BE2C (cell line): ENCODE data around the gene PIGZ. TPM values are rescaled to one million over a fixed set of nuclear protein-coding genes. Genes with fewer than 3 reads are reported as not detected.
A peak's percentile ranks its signal among the peaks of the same experiment; 100 is the strongest.

Experiments
- DNase-seq: peaks from one replicate; pipeline ENCODE4 v3.0.0-alpha.2; 2020
- H3K27me3 ChIP-seq: fragments of 250-450 bp; sonication (Bioruptor Pico); 2 replicates; pipeline ENCODE4 v1.5.1; 2020; ENCODE audit warnings: mild to moderate bottlenecking
- H3K36me3 ChIP-seq: fragments of 250-450 bp; sonication (Bioruptor Pico); 2 replicates; pipeline ENCODE4 v1.5.1; 2020; ENCODE audit warnings: mild to moderate bottlenecking
- H3K4me1 ChIP-seq: fragments of 250-450 bp; sonication (Bioruptor Pico); 2 replicates; pipeline ENCODE4 v1.5.1; 2020
- H3K4me3 ChIP-seq: 2 replicates; pipeline ENCODE4 v1.5.1; 2011; ENCODE audit warnings: low read depth, low read length
- H3K9me3 ChIP-seq: fragments of 250-450 bp; sonication (Bioruptor Pico); 2 replicates; pipeline ENCODE4 v1.5.1; 2020
- polyA plus RNA-seq: library from polyadenylated mRNA; unstranded; fragments of >200 nt; gene quantifications from one replicate; pipeline ENCODE4 v1.2.1, GENCODE V29; 2012; ENCODE audit warnings: low read depth, missing spikeins; ENCODE audit not compliant: insufficient read length, insufficient read depth
- TF ChIP-seq, protein P1 (sequence below): IDR thresholded peaks from 2 replicates; pipeline ENCODE4 v1.5.1; 2012; ENCODE audit warnings: mild to moderate bottlenecking, low read depth, low read length

The PIGZ gene, protein sequence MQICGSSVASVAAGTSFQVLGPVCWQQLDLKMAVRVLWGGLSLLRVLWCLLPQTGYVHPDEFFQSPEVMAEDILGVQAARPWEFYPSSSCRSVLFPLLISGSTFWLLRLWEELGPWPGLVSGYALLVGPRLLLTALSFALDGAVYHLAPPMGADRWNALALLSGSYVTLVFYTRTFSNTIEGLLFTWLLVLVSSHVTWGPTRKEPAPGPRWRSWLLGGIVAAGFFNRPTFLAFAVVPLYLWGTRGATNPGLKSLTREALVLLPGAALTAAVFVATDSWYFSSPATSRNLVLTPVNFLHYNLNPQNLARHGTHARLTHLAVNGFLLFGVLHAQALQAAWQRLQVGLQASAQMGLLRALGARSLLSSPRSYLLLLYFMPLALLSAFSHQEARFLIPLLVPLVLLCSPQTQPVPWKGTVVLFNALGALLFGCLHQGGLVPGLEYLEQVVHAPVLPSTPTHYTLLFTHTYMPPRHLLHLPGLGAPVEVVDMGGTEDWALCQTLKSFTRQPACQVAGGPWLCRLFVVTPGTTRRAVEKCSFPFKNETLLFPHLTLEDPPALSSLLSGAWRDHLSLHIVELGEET
- polyA plus RNA-seq = 3.1 TPM

DNA sequence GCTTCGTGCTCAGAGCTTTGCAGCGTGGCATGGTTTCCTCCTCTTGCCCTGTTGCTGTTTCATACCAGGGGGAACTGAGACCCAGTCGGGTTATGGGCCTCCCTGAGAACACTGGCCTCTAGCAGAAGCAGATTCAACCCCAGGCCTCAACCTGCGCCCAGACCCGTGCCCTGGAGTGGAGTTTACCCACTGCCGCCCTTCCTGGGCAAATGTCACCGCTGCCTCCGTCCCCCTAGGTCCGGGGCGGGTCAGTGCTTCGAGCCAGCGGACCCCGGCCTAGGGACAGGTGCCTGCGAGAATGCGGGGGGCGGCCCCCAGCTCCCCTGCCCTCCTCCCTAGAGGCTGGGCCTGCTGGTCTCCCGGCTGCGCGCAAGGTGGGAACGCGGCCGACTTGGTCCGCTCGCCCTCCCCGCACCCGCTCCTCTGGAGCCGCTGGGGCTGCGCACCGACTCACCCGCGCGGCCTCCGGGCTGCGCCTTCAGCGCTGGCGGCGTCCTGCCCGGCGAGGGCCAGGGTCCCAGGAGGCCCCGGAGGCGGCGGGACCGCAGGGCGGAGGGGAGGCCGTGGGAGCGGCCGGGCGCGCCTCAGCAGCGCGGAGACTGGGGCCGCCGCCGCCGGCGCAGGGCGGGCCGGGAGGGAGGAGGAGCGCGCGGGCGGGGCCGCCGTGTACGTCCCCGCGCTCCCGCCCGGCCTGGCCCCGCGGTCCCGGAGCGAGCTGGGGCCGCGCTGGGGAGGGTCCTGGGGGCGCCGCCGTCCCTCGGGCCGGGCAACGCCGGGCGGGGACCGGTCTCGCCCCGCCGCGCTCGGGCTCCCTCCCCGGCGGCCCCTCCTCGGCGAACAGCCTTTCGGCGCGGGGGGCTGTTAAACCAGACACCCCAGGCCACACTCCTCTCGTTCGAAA is at the start of gene PIGZ:
TSS of gene PIGZ (minus strand) at position 601 of the 901 bp plus-strand sequence. CDS start 16,802 bp downstream, outside the sequence.
- H3K36me3 ChIP-seq = no peaks in the 10 kb centered on the region
- peak; percentile 55 for DNase-seq
- H3K9me3 ChIP-seq = no peaks in the 10 kb centered on the region; the same call in 1 of the 2 replicates
- H3K27me3 ChIP-seq = peaks cover 9% of the 10 kb centered on the region
- H3K4me1 ChIP-seq = no peaks in the 10 kb centered on the region
- TF ChIP-seq, protein P1, sequence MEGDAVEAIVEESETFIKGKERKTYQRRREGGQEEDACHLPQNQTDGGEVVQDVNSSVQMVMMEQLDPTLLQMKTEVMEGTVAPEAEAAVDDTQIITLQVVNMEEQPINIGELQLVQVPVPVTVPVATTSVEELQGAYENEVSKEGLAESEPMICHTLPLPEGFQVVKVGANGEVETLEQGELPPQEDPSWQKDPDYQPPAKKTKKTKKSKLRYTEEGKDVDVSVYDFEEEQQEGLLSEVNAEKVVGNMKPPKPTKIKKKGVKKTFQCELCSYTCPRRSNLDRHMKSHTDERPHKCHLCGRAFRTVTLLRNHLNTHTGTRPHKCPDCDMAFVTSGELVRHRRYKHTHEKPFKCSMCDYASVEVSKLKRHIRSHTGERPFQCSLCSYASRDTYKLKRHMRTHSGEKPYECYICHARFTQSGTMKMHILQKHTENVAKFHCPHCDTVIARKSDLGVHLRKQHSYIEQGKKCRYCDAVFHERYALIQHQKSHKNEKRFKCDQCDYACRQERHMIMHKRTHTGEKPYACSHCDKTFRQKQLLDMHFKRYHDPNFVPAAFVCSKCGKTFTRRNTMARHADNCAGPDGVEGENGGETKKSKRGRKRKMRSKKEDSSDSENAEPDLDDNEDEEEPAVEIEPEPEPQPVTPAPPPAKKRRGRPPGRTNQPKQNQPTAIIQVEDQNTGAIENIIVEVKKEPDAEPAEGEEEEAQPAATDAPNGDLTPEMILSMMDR = no peak
- H3K4me3 ChIP-seq = peak within 1 kb of the TSS; percentile 74

DNA sequence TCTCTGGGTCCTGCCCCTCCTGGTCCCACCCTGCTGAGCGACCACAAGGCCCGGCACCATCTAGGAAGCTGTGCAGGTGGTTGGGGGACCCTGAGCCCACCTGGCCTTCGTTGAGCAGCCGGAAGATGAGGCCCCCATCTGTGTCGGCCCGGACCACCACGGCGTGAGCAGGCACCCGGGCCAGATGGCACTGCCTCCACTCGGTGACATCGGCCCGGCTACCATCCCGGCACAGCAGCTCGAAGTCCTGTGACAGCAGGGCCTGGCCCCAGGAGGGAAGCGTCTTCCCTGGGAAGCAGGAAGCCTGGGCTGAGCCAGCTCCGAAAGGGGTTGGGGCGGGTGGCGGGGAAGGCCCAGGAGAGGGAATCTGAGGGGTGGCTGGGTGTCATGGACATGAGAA is 48.4 kb upstream of the PIGZ start:
- no peaks in the 10 kb centered on the region for H3K27me3 ChIP-seq
- TF ChIP-seq, protein P1 = no peak
- no peaks in the 10 kb centered on the region for H3K9me3 ChIP-seq
- no peak for DNase-seq
- H3K4me1 ChIP-seq = no peaks in the 10 kb centered on the region
- H3K36me3 ChIP-seq = no peaks in the 10 kb centered on the region
- H3K4me3 ChIP-seq = no peak overlapping the region

DNA sequence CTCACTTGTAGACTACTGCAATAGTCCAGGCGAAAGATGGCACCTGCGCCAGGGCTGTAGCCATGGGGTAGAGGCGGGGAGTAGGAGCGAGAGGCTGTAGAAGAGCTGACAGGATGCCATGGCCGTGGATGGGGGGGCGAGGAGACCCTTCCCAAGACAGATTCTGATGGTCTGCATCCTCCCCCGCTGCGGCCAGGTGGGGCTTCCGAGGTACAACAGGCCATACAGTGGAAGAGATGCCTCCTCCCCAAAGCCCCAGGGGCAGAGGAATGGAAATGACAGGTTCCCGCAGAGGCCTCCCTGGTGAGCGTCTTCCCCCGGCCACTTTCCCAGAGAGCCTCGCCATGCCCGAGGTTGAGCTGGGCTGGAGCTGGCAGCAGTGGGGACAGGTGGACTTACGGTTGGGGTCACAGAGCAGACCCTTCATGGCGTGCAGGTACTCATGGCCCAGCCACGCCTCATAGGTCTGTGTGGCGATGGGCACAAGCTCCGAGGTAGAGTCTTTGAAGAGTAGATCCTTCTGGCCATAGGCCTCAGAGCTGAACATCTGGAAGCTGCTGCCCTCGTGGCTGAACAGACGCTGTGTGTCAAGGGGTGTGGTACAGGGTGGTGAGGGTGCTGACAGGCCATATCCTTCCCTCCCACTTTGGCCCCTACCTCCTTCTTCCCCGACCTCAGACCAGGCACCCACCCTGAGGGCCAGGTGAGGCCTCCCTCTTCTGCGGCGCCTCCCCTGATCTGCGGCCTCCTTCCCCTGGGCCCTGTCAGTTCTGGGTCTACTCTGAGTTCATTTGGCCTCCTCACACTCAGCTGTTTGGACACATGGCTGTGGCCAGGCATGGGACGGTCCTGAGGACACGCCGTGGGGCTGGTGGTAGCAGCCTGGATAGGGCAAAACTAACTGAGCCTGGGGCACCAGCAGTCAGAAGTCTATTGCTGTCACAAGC is 47.4 kb upstream of the PIGZ start:
- Histone ChIP-seq H3K9me3 (no peaks in the 10 kb centered on the region), H3K36me3 (no peaks in the 10 kb centered on the region), H3K4me1 (peaks cover 3% of the 10 kb centered on the region), H3K27me3 (no peaks in the 10 kb centered on the region), H3K4me3 (no peak overlapping the region)
- no peak for DNase-seq
- TF ChIP-seq, protein P1 = no peak

DNA sequence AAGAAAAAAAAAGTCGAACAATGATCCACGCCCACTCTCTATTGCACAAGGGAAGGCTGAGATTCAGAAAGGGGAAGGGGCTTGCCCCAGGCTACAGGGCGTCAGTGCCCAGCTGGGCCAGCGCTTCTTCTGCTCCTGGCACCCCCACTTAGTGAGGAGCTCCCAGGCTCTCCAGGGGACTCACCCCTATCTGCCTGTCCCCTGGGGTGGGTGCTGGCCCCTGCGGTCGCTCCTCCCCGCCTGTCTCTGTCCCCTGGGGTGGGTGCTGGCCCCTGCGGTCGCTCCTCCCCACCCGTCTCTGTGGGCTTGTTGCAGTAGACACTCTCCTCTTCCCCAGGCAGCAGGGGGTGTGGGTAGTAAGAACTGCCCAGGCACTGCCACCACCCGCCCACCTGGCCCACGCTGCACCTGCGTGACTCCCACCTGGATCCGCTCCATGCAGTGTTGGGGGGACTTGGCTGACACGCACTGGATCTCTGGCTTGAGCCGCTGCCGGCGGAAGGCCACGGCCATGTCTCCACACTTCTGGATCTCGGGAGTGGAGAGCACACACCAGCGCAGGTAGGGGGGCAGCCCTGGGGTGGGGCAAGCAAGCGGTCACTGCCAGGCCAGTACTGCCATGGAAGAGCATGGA is 46.4 kb upstream of the PIGZ start:
- Histone ChIP-seq H3K4me3 (no peak overlapping the region), H3K27me3 (no peaks in the 10 kb centered on the region), H3K36me3 (no peaks in the 10 kb centered on the region), H3K9me3 (no peaks in the 10 kb centered on the region), H3K4me1 (peaks cover 9% of the 10 kb centered on the region)
- TF ChIP-seq, protein P1 = no peak
- DNase-seq = no peak

DNA sequence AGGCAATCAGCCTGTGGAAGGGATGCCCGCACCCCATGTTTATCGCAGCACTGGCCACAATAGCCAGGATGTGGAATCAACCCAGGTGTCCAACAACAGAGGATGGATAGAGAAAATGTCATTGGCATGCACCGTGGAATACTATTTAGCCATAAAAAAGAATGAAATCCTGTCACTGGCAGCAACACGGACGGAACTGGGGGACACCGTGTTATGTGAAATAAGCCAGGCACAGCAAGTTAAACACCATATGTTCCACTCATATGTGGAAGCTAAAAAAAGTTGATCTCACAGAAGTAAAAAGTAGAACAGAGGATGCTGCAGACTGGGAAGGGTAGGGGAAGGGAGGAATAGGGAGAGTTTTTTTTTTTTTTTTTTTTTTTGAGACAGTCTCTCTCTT is 45.4 kb upstream of the PIGZ start:
- Histone ChIP-seq H3K4me3 (no peak overlapping the region), H3K27me3 (no peaks in the 10 kb centered on the region), H3K4me1 (peaks cover 9% of the 10 kb centered on the region), H3K9me3 (no peaks in the 10 kb centered on the region), H3K36me3 (no peaks in the 10 kb centered on the region)
- TF ChIP-seq, protein P1 = no peak
- no peak for DNase-seq
